Measurements from ENCODE around the gene TLR1.

DNA sequence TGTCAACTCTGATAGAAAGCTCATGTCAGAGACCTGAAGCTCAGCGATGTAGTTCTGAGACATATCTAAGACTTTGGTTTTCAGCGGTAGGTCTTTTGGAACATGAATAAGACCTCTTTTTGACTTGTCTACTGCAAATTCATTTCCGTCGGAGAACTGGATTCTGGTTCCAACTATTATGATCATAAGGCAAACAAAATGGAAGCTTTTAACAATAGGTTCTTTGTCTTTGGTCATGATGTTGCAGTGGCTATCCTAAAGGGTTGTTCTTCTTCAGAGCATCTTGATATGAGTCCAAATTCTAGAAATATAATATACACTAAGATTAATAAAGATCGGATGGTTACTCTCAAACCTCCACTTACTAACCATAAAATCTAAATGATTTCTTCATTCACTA lies 24.6 kb upstream of the TLR1 start:
- TF ChIP-seq, protein P1, sequence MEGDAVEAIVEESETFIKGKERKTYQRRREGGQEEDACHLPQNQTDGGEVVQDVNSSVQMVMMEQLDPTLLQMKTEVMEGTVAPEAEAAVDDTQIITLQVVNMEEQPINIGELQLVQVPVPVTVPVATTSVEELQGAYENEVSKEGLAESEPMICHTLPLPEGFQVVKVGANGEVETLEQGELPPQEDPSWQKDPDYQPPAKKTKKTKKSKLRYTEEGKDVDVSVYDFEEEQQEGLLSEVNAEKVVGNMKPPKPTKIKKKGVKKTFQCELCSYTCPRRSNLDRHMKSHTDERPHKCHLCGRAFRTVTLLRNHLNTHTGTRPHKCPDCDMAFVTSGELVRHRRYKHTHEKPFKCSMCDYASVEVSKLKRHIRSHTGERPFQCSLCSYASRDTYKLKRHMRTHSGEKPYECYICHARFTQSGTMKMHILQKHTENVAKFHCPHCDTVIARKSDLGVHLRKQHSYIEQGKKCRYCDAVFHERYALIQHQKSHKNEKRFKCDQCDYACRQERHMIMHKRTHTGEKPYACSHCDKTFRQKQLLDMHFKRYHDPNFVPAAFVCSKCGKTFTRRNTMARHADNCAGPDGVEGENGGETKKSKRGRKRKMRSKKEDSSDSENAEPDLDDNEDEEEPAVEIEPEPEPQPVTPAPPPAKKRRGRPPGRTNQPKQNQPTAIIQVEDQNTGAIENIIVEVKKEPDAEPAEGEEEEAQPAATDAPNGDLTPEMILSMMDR (IDR thresholded peaks at IDR 0.05), result no peak
- no peak for TF ChIP-seq POLR2A (IDR thresholded peaks at IDR 0.05)
